HG02885 (cell line): ENCODE data around the gene MYH8.

ENCODE experiments used
- ATAC-seq: cut with Tn5 transposase; IDR thresholded peaks from one replicate; pipeline ENCODE4 v1.9.1; 2021; ENCODE audit warnings: mild to moderate bottlenecking; ENCODE audit not compliant: unreplicated experiment, poor library complexity

MYH8 gene

GRCh38 chr17:10385871-10386270 is 35.9 kb downstream of the MYH8 start:
- ATAC-seq, result no peak

GRCh38 chr17:10384175-10384574 is 37.6 kb downstream of the MYH8 start:
- ATAC-seq, result no peak

- no peak for ATAC-seq
Observed at GRCh38 chr17:10380631-10381408, 40.9 kb downstream of the MYH8 start.

- no peak for ATAC-seq
Observed at GRCh38 chr17:10372906-10373305, 48.8 kb downstream of the MYH8 start, which contains the start of gene MYH13. MYH13 (minus strand) TSS chr17:10373006; CDS start chr17:10364530, 8,476 bp downstream.

GRCh38 chr17:10370016-10370608 is 51.6 kb downstream of the MYH8 start:
- no peak for ATAC-seq

GRCh38 chr17:10369239-10369638 is 52.5 kb downstream of the MYH8 start:
- ATAC-seq, result no peak

GRCh38 chr17:10368561-10368960 is 53.2 kb downstream of the MYH8 start:
- no peak for ATAC-seq

DNA sequence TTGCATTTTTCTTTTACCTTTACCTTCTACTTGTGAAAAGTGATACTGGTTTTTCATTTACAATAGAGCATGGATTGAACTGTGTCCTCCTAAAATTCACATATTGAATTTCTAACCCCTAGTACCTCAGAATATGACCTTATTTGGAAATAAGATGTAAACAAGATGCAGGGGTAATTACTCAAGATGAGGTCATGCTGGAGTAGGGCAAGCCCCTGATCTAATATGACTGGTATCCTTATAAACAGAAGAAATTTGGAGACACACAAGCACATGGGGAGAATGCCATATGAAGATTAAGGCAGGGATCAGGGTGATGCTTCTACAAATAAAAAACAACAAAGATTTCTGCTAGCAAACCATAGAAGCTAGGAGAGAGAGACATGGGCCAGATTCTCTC is 61.2 kb downstream of the MYH8 start:
- no peak for ATAC-seq

DNA sequence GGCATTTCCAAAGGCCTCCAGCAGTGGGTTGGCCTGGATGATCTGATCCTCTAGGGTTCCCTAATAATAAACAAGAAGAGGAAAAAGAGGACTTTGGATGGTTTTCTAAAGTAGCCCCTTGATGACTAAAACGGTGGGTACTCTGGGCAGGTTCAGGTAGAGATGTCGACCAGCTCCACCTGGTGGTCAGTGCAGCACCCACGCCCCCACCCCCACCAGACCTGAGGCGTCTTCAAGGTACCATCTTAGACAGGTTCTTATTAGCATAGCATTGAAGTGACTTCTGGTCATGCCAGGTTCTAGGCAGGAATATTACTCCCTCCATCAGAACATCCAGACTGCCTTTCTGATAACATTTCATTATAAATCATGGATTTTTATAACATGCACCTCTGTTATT is 64.0 kb downstream of the MYH8 start:
- no peak for ATAC-seq

DNA sequence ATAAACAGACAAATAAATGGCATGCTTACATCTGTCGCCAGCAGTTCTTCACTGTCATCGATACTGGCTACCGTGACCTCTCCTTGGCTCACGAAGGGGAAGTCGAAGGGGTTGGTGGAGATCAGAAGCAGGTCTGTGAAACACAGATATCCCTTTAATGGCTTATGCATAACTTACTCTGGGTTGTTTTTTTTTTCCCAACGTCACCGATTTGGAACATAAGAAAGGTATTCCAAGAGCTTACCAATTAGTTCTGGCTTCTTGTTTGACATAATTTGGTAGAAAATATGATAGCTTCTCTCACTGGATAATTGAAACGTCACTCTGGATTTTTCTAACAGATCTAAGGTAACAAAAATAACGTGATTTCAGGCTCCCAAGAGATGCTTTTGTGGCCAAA is 67.1 kb downstream of the MYH8 start:
- no peak for ATAC-seq

DNA sequence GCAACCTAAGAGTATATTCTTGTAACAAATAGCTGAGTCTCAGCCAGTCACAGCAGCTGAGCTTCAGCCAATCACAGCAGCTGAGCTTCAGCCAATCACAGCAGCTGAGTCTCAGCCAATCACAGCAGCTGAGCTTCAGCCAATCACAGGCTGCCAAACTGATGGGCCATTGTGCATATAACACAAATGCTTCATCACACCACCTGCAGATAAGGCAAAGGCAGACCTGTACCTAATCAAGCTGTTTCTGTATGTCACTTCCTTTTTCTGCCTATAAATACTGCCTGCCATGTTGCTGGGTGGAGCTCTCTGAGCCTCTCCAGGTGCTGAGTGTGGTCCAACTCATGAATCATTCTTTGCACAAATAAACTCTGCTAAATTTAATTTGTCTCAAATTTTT is 68.9 kb downstream of the MYH8 start:
- no peak for ATAC-seq

GRCh38 chr17:10349403-10349802 is 72.3 kb downstream of the MYH8 start:
- ATAC-seq, result no peak

DNA sequence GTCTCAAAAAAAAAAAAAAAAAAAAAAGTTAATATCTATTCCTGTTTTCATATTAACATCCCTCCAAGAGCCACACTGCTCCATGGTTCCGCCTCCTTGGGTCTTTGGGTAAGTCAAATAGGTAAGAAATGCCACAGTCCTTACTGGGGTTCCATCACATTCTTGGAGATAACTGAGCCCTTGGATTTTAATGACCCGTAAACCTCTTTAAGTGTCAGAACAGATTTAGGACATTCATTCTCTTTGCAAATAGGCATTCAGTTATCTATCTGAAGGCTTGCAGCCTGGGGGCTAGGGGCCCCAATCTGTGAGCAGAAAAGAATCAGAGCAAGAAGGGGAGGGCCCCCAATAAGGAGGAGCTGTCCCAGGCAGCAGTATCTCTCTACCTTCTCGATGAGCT is 76.9 kb downstream of the MYH8 start:
- ATAC-seq, result no peak
